ENCODE results near the gene LDHAL6A.
A peak's percentile ranks its signal among the peaks of the same experiment; 100 is the strongest.
"Not testable (repeated sequence)": the region's sequence is repeated elsewhere in the genome, so short reads cannot be mapped to it uniquely, and the experiment has no call there.

The LDHAL6A gene

DNA sequence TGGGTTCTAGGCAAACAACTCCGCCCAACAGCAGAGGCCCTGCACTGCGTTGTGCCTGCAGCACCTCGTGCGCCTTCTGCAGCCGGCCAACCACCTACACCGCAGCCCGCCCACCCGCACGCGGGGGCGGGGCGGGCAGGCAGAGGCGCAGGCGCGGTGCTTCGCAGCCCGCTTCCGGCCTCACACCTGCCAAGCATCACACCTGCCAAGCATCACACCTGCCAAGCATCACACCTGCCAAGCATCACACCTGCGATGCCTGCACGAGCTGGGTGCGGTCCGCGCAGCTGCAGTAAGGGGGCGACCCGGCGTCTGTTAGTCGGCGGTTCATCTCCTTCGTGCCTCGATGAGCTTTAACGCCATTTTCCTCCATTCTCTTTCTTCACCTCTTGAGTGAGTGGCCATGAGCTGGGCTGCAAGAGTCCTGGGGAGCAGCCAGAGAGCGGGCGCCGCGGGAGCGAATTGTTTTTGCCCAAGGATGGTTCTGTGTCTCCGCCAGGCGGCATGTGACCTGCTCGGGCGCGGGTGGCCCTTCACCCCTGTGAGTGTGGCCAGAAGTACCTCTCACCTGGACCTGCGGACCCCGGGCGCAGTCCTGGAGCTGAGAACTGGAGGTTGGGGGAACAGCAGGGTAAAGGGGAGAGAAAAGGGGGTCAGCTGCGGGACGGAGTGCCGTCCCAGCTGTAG, at the start of gene LDHAL6A:
Gene LDHAL6A (plus strand): TSS at position 171 of the 687 bp plus-strand sequence. CDS start 825 bp downstream, outside the sequence.
- ChIA-PET CTCF (no interaction called here), POLR2A (ENCODE audit: low non-redundant PET) (no interaction called here)
- no peak for DNase-seq (ENCODE audit: low spot score)
- no peak within 1 kb of the TSS for H3K27ac ChIP-seq
- TF ChIP-seq, protein P1, sequence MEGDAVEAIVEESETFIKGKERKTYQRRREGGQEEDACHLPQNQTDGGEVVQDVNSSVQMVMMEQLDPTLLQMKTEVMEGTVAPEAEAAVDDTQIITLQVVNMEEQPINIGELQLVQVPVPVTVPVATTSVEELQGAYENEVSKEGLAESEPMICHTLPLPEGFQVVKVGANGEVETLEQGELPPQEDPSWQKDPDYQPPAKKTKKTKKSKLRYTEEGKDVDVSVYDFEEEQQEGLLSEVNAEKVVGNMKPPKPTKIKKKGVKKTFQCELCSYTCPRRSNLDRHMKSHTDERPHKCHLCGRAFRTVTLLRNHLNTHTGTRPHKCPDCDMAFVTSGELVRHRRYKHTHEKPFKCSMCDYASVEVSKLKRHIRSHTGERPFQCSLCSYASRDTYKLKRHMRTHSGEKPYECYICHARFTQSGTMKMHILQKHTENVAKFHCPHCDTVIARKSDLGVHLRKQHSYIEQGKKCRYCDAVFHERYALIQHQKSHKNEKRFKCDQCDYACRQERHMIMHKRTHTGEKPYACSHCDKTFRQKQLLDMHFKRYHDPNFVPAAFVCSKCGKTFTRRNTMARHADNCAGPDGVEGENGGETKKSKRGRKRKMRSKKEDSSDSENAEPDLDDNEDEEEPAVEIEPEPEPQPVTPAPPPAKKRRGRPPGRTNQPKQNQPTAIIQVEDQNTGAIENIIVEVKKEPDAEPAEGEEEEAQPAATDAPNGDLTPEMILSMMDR (conservative IDR thresholded peaks at IDR 0.05; ENCODE audit: low read depth): no peak

DNA sequence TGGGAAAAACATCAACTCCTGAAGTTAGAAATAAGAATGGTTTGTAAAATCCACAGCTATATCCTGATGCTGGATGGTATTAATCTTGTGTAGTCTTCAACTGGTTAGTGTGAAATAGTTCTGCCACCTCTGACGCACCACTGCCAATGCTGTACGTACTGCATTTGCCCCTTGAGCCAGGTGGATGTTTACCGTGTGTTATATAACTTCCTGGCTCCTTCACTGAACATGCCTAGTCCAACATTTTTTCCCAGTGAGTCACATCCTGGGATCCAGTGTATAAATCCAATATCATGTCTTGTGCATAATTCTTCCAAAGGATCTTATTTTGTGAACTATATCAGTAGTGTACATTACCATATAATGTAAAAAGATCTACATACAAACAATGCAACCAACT, 48.3 kb upstream of the LDHAL6A start:
- ChIA-PET POLR2A (ENCODE audit: low non-redundant PET) (interaction anchor here (0.6 kb wide), 1 partner anchor 119 kb away, joined by 5 read pairs; no protein-coding TSS in a partner anchor), CTCF (interaction anchor here (1.1 kb wide), 1 partner anchor 292 kb away, joined by 3 read pairs; no protein-coding TSS in a partner anchor)
- not testable (repeated sequence) for H3K27ac ChIP-seq
- peak; percentile 57 for DNase-seq (ENCODE audit: low spot score)

DNA sequence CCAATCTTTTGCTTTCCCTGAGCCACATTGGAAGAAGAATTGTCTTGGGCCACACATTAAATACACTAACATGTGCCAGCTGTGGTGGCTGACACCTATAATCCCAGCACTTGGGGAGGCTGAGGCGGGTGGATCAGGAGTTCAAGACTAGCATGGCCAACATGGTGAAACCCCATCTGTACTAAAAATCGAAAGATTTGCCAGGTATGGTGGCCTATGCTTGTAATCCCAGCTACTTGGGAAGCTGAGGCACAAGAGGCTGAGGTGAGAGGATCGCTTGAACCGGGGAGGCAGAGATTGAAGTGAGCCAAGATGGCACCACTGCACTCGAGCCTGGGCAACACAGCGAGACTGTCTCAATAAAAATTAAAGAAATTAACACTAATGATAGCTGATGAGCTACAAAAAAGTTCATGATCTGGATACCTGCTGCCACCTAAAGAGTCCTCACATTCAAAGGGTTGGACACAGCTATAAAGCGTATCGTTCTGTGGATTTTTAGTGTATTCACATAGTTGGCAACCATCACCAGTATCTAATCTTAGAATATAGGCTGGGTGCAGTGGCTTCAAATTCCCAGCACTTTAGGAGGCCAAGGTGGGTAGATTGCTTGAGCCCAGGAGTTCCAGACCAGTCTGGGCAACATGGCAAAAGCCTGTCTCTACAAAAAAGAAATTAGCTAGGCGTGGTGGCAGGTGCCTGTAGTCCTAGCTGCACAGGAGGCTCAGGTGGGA, 46.9 kb upstream of the LDHAL6A start:
- peak overlapping the region; percentile 68 for H3K27ac ChIP-seq
- CTCF ChIA-PET: interaction anchor here (0.6 kb wide), 1 partner anchor 14 kb away, joined by 5 read pairs; the partner anchor contains the start of gene LDHA
- DNase-seq (ENCODE audit: low spot score): no peak
- TF ChIP-seq, protein P1 (conservative IDR thresholded peaks at IDR 0.05; ENCODE audit: low read depth): no peak
- POLR2A ChIA-PET (ENCODE audit: low non-redundant PET): no interaction called here

DNA sequence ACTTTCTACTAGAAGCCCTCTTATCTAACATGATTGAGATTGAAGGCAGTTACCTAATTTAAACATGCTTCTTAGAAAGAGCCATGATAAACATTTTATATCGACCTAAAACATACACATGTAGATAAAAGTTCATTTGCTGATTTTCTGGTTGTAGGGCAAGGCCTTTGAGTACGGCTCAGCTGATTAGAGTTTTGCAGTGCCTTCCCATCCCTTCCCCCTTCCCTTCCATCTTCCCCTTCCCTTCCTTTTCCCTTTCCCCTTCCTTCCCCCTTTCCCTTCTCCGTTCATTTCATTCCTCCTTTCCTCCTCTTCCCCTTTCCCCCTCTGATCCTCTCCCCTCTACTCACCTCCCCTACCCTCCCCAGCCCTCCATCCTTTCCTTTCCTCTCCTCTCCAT, 39.2 kb upstream of the LDHAL6A start:
- TF ChIP-seq, protein P1 (conservative IDR thresholded peaks at IDR 0.05; ENCODE audit: low read depth): no peak
- POLR2A ChIA-PET (ENCODE audit: low non-redundant PET): no interaction called here
- CTCF ChIA-PET: no interaction called here
- no peak overlapping the region for H3K27ac ChIP-seq
- no peak for DNase-seq (ENCODE audit: low spot score)

DNA sequence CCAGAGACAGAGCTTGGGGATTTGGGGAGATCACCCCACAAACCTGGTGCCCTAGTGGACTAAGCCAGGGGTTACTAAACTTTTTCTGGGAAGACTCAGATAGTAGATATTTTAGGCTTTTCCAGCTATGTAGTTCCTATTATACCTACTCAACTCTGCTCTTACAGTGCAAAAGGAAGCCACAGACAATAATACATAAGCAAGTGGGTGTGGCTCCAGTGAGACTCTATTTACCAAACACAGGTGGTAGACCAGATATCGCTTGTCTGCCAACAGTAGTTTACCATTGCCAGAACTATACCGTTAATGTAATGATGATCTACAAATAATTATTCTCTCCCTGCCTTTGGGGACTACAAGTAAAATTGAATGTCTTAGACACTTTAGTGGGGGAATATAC, 36.6 kb upstream of the LDHAL6A start:
- TF ChIP-seq, protein P1 (conservative IDR thresholded peaks at IDR 0.05; ENCODE audit: low read depth): no peak
- ChIA-PET POLR2A (ENCODE audit: low non-redundant PET) (interaction anchor here (0.6 kb wide), 1 partner anchor 14 kb away, joined by 3 read pairs; no protein-coding TSS in a partner anchor), CTCF (interaction anchor here (0.7 kb wide), 1 partner anchor 9 kb away, joined by 3 read pairs; no protein-coding TSS in a partner anchor)
- H3K27ac ChIP-seq: no peak overlapping the region
- no peak for DNase-seq (ENCODE audit: low spot score)

DNA sequence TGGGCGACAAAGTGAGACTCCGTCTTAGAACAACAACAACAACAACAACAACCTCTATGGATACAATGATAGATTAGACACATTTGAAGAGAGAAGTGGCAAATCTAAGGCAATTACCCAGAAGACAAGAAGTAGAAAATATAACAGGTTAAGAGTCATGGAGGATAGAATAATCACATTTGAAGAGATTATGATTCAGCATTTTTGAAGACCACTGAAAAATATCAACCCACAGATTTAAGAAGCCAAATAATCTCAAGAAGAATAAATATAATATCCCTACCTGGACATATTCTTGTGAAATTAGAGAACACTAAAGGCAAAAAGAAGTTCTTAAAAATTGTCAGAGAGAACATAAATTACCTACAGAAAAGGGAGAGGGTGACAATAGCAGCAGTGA, 35.6 kb upstream of the LDHAL6A start:
- TF ChIP-seq, protein P1 (conservative IDR thresholded peaks at IDR 0.05; ENCODE audit: low read depth): no peak
- DNase-seq (ENCODE audit: low spot score): no peak
- ChIA-PET CTCF (no interaction called here), POLR2A (ENCODE audit: low non-redundant PET) (no interaction called here)
- no peak overlapping the region for H3K27ac ChIP-seq

DNA sequence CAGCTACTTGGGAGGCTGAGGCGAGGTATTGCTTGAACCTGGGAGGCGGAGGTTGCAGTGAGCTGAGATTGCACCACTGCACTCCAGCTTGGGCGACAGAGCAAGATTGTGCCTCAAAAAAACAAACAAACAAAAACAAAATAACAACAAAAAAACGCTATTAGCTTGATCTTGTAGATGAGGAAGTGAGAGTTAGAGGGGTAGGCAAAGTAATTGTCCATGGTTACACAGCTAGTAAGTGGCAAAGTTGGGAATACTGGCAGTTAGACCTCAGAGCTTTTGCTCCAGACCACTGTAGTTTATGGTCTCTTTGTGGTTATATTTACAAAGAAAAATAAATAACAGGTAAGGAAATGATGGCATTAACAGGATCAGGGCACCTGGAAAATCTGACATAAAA, 28.4 kb upstream of the LDHAL6A start:
- TF ChIP-seq, protein P1 (conservative IDR thresholded peaks at IDR 0.05; ENCODE audit: low read depth): no peak
- ChIA-PET POLR2A (ENCODE audit: low non-redundant PET) (no interaction called here), CTCF (no interaction called here)

More for the DNA sequence above, 28.4 kb upstream of the LDHAL6A start:
- DNase-seq (ENCODE audit: low spot score): no peak
- H3K27ac ChIP-seq: no peak overlapping the region
